ENCODE results near the gene ASXL1. TPM values are rescaled to one million over a fixed set of nuclear protein-coding genes. Genes with fewer than 3 reads are reported as not detected.

Gene ASXL1
- total RNA-seq (2014; rRNA removed; shearing (Covaris generic)): 40.2 and 53.7 TPM in 2 replicates

GRCh38 chr20:32357869-32358631 is at the start of gene ASXL1:
Gene ASXL1, plus strand, starts transcription at chr20:32358331. Its CDS starts 445 bp downstream, at chr20:32358776.

Other genes with a start within 250 kb of the ASXL1 start
- gene TM9SF4, start 248.6 kb upstream of the ASXL1 start, total RNA-seq (2014; rRNA removed; shearing (Covaris generic)): 21.5 and 22.5 TPM in 2 replicates
- 3.9 and 4.6 TPM in 2 replicates for gene PLAGL2, start 150.6 kb upstream of the ASXL1 start, total RNA-seq (2014; rRNA removed; shearing (Covaris generic))
- gene POFUT1, start 150.5 kb upstream of the ASXL1 start, total RNA-seq (2014; rRNA removed; shearing (Covaris generic)): 45.2 and 47.3 TPM in 2 replicates
- gene KIF3B, start 80.7 kb upstream of the ASXL1 start, total RNA-seq (2014; rRNA removed; shearing (Covaris generic)): 15.2 and 18.5 TPM in 2 replicates
- 8.7 and 13.7 TPM in 2 replicates for gene NOL4L, start 227.0 kb downstream of the ASXL1 start, total RNA-seq (2014; rRNA removed; shearing (Covaris generic))